GM21737 (cell line): ENCODE data around the gene DNAH8.

Source experiments
- ATAC-seq: cut with Tn5 transposase; IDR thresholded peaks from one replicate; pipeline ENCODE4 v1.9.1; 2021; ENCODE audit warnings: mild to moderate bottlenecking, moderate library complexity; ENCODE audit not compliant: unreplicated experiment

Gene DNAH8

GRCh38 chr6:39047434-39048327 is 332.6 kb downstream of the DNAH8 start:
- ATAC-seq = no peak

GRCh38 chr6:39048481-39049399 is 333.6 kb downstream of the DNAH8 start, which contains the start of gene GLP1R:
GLP1R (plus strand) TSS chr6:39048781; CDS start chr6:39048841, 60 bp downstream.
- no peak for ATAC-seq

GRCh38 chr6:39049575-39050283 is 334.6 kb downstream of the DNAH8 start:
- ATAC-seq = no peak

DNA sequence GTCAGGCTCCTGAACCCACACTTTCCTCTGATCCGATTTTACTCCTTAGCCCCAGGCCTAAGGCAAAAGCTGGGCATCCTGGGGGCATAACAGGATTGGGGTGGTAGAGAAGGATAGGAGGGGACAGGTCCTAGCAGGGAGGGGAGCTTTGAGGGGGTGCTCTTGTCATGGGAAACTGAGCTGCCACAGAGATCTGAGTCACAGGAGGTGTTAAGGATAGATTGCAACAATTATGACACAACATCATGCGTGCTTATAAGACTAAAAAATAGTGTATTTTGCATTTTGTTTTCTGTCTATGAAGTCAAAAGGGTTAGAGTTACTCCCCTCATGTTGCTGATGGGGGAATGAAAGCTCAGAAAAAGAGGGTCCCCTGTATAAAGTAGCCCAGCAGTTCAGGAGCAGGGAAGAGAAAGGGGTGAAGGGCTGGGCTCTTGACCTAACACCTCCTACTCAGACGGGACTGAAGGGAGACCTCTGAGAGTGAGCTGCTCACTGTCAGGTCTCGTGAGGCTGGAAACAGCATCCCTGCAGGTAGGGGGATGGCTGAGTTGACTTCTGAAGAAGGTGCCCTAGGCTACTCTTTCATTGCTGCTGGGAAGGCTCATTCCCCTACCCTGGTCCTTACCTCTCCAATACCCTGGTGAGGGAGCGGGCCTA is 335.5 kb downstream of the DNAH8 start:
- ATAC-seq = no peak

DNA sequence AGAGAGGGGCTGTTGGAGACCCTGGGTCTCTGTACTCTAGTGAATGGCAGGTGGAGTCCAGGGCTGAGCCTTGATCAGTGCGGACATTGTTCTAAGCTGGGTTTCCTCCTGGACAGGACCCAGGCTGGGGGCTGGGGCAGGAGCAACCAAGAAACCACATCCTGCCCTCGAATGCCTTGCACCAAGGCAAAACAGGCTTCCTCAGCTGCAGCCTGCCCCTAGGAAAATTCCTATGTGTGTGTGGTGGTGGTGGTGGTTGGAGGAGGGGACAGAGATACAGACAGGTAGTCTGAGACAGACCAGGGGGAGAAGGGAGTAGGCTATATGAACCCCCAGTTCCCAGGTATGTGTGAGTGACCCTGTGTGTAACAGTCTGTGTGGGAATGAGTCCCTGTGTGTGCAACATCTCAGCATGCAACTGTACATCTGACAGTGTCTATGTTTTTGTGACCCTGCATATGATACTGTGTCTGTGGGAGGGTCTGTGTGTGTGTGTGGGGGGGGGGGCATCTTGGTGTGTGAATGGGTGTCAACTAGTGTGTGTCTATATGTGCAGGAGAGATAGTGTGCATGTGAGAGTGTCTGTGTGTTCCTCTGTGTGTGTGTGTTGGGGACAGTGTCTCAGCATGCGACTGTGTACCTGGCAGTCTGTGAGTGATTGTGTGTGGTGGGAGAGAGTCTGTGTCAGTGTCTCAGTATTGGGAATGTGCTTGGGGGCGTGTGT is 336.4 kb downstream of the DNAH8 start:
- ATAC-seq = no peak

DNA sequence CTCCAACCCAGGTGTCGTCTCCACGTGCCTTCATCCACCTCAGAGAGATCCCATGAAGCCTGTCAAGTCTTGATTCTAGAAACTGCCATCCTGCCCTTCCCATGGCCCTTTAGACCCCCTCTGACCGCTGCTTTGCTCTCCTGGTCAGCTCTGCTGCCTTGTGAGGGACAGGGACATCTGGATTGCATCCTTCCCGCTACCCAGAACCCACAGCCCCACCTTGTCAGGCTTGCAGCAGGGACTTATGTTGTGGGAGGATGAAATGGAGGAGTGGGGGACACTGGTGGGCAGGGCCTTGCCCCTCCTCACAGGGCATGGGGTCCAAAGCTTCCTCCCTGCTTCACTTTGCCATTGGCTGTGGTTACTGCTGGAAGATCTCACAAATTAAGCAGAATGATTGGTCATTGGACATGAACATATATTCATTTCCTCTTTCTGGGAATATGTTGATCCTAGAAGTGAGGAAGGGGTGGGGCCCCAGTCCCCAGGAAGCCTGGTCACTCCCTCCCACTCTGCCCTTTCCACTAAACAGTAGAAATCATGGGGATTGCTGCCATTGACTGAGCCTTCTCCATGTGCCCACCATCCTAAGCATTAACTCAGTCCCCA is 338.0 kb downstream of the DNAH8 start:
- no peak for ATAC-seq

- ATAC-seq = no peak
Measured at GRCh38 chr6:39053854-39054576, 338.9 kb downstream of the DNAH8 start.

GRCh38 chr6:39054577-39055142 is 339.5 kb downstream of the DNAH8 start:
- ATAC-seq = no peak

DNA sequence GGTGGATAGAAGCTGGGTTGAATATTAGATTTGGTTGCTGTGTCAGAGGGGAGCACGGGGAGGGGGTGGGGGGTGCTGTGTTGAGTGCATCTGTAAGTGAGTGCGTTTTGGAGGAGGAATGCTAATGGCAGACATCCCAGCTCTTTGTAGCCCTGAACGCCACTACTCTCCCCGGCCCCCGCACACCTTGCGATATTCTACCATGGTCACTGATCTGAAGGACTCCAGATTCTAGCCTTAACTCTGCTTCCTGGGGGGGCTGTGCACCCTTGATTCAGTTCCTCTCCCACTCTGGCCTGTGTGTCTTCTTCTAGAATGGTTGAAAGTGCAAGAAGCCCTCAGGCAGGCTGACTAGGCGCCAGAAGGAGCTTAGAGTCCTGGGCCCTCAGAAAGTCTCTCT is 340.6 kb downstream of the DNAH8 start:
- no peak for ATAC-seq

- ATAC-seq = no peak
Measured at GRCh38 chr6:39056191-39056590, 341.1 kb downstream of the DNAH8 start.

DNA sequence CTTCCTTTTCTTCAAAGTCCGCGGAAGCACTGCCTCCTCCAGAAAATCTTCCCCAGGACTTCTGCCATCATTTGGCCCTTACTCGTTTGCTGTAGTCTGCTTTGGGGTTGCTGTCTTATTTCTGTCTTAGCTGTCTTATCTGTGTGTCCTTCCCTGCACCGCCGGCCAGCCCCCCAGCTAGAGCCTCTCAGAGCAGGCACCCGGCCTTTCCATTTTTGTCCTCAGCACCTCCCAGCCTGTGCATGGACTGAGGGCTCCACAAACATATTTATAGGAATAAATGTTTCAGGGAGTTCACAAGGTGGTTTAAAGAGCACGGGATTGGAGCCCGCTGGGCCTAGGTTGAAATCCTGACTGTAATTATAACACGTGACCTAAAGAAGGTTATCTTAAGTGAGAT is 341.6 kb downstream of the DNAH8 start:
- ATAC-seq = no peak

DNA sequence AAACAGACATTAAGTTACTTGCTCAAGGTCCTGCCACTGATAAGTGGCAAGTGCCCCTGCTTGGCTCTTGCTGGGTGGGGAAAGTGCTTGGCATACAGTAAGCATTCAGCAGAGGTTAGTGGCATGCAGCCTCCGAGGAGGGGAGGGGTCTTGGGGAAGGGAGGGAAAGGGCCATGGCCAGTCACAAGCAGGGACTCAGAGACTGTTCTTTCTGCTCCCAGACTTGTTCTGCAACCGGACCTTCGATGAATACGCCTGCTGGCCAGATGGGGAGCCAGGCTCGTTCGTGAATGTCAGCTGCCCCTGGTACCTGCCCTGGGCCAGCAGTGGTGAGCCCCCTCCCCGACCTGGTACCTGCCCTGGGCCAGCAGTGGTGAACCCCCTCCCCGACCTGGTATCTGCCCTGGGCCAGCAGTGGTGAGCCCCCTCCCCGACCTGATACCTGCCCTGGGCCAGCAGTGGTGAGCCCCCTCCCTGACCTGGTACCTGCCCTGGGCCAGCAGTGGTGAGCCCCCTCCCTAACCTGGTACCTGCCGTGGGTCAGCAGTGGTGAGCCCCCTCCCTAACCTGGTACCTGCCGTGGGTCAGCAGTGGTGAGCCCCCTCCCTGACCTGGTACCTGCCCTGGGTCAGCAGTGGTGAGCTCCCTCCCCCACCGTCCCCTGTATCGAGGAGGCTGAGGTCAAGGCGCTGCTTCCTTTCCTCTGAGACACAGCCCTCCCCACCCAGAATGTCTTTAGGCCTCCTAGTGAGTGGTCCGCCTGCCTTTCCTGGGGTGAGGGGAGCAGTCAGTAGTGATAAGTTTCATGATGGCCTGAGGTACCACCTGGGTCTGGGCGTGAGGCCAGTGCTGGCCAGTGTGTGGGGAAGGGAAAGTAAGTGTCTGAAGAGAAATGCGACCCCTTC is 342.4 kb downstream of the DNAH8 start:
- ATAC-seq = no peak

- no peak for ATAC-seq
Measured at GRCh38 chr6:39058471-39059147, 343.5 kb downstream of the DNAH8 start.

DNA sequence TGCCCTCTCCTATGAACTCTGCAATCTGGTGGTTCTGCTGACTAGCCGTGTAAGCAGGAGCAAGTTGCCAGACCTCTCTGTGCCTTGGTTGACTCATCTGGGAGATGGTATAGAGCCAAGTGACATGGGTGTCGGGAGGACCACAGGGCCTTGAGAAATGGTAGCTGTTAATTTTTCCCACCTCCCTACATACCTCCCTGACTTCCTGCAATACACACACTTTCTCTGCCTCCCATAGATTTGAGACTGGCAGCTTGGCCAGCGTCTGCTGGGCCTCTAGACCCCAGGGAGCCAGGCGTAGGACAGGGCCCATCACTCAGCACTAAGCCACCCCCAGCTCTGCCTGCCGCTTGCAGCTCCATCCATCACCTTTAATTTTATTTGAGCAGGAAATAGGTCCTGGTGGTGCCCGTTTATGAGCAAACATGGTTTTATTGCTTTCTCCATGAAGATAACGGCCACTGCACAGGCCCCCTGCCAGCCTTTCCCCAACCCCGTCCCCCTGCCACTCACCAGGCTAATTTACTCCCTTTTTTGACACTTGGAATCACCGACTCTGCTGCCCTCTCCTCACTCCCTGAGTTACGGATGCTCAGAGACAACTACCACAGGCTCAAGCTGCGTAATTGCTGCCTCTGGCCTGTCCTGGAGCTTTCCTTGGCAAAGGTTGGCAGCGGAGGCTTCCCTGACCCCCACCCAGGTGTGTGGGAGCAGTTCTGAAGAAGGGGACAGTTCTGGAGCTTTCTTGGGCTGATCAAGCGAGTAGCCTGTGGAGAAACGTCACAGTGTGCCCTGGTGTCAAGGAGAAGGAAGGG is 344.6 kb downstream of the DNAH8 start:
- no peak for ATAC-seq

DNA sequence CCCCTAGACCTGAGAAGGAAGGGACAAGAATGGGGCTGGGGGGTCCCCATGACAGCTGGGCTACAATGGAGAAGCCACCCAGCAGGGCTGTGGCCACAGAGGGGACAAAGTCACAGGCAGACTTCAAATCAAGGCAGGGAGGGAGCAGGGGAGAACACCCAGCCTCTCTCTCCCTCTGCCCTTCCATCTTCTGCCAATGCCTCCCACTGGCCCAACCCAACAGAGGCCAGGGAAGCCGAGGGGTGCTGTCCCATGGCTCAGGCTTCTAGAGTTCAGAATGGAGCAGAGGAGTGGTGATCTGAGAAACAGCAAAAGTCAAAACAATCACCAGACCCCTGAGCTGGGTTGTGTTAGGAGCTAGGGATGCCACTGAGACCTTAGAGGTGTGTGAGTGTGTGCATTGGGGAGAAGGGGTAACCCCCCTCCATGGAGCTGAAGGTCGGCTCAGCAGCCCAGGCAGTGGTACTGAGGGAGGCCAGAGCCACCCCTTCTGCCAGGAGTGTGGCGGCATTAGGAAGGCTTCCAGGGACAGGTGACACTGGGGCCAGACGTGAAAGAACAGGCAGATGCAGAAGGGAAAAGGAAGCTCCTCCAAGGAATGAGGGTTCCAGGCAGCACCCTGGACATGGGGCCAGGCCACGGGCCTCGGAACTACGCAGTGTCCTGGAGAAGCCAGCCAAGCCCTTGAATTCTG is 345.5 kb downstream of the DNAH8 start:
- ATAC-seq = no peak
